HG03045 (cell line): ENCODE measurements around the gene CHDH.

ENCODE experiments used
- ATAC-seq: cut with Tn5 transposase; IDR thresholded peaks from one replicate; pipeline ENCODE4 v1.9.1; 2021; ENCODE audit warnings: mild to moderate bottlenecking, moderate library complexity; ENCODE audit not compliant: unreplicated experiment

CHDH gene

GRCh38 chr3:53763353-53763752 is 82.9 kb downstream of the CHDH start:
- ATAC-seq, result no peak
